ENCODE measurements around the gene CFAP100.
A peak's percentile ranks its signal among the peaks of the same experiment; 100 is the strongest.

The CFAP100 gene

GRCh38 chr3:126357295-126358037 is 37.2 kb upstream of the CFAP100 start, which contains the start of gene KLF15:
Gene KLF15, minus strand, starts transcription at chr3:126357408. Its CDS starts 4,486 bp downstream, at chr3:126352922.
- DNase-seq (ENCODE audit: low read depth), result peak; percentile 59

GRCh38 chr3:126358038-126358815 is 36.5 kb upstream of the CFAP100 start:
- DNase-seq (ENCODE audit: low read depth), result no peak

- DNase-seq (ENCODE audit: low read depth), result no peak
Measured at GRCh38 chr3:126358816-126359181, 35.9 kb upstream of the CFAP100 start.

- no peak for DNase-seq (ENCODE audit: low read depth)
Measured at GRCh38 chr3:126360046-126360713, 34.5 kb upstream of the CFAP100 start.

GRCh38 chr3:126360714-126361060 is 34.0 kb upstream of the CFAP100 start:
- no peak for DNase-seq (ENCODE audit: low read depth)

GRCh38 chr3:126361211-126361610 is 33.5 kb upstream of the CFAP100 start:
- DNase-seq (ENCODE audit: low read depth), result no peak

GRCh38 chr3:126364130-126364695 is 30.5 kb upstream of the CFAP100 start:
- no peak for DNase-seq (ENCODE audit: low read depth)

- no peak for DNase-seq (ENCODE audit: low read depth)
Measured at GRCh38 chr3:126364731-126365301, 29.9 kb upstream of the CFAP100 start.

- no peak for DNase-seq (ENCODE audit: low read depth)
Measured at GRCh38 chr3:126365351-126366277, 29.1 kb upstream of the CFAP100 start.

- DNase-seq (ENCODE audit: low read depth), result no peak
Measured at GRCh38 chr3:126367316-126367805, 27.3 kb upstream of the CFAP100 start.

- DNase-seq (ENCODE audit: low read depth), result no peak
Measured at GRCh38 chr3:126369490-126369889, 25.2 kb upstream of the CFAP100 start.

GRCh38 chr3:126370055-126370454 is 24.7 kb upstream of the CFAP100 start:
- DNase-seq (ENCODE audit: low read depth), result no peak

- no peak for DNase-seq (ENCODE audit: low read depth)
Measured at GRCh38 chr3:126370606-126371005, 24.1 kb upstream of the CFAP100 start.

- no peak for DNase-seq (ENCODE audit: low read depth)
Measured at GRCh38 chr3:126371096-126371705, 23.5 kb upstream of the CFAP100 start.

GRCh38 chr3:126372413-126373145 is 22.1 kb upstream of the CFAP100 start:
- no peak for DNase-seq (ENCODE audit: low read depth)

GRCh38 chr3:126373146-126373613 is 21.5 kb upstream of the CFAP100 start:
- DNase-seq (ENCODE audit: low read depth), result no peak

- DNase-seq (ENCODE audit: low read depth), result no peak
Measured at GRCh38 chr3:126373682-126374601, 20.8 kb upstream of the CFAP100 start.

GRCh38 chr3:126375835-126376331 is 18.8 kb upstream of the CFAP100 start:
- no peak for DNase-seq (ENCODE audit: low read depth)

Data from activated T-cell treated with anti-CD3 and anti-CD28 coated beads for 1 hour (primary cell).